Measurements from ENCODE around the gene ERRFI1. TPM values are rescaled to one million over a fixed set of nuclear protein-coding genes. Genes with fewer than 3 reads are reported as not detected.
"Not testable (repeated sequence)": the region's sequence is repeated elsewhere in the genome, so short reads cannot be mapped to it uniquely, and the experiment has no call there.

Gene ERRFI1
- total and polyA plus RNA-seq, 2 of the 8 experiments (the other 6 are each of a cell fraction or from before 2014, with no cell fraction given), result 23.4 to 46.1 TPM

DNA sequence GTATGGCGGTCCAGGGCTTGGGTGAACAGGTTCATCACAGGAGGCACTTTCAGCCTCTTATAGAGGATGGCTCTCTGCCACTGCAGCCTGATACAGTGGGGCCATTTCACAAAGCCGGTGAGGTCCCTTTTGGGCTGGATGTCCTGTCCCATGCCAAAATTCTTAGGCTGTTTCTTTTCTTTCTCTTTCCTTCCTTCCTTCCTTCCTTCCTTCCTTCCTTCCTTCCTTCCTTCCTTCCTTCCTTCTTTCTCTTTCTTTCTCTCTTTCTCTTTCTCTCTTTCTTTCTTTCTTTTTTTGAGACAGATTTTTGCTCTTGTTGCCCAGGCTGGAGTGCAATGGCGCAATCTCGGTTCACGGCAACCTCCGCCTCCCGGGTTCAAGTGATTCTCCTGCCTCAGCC, 31.7 kb upstream of the ERRFI1 start:
- not testable (repeated sequence) for H3K36me3 ChIP-seq (ENCODE audit: control insufficient read depth in 2 of 4, insufficient read depth in 4 of 4, low read length in 3 of 4); H2AK5ac ChIP-seq (ENCODE audit: low read depth, low read length); H4K20me1 ChIP-seq (replicated peaks in 1 of 2; ENCODE audit: control insufficient read depth in 1 of 2, insufficient read depth in 2 of 2, low read length in 2 of 2); H3K4me2 ChIP-seq (ENCODE audit: insufficient read depth in 1 of 2, low read depth in 2 of 2, low read length in 2 of 2); H2BK20ac ChIP-seq (ENCODE audit: low read length); DNase-seq (ENCODE audit: low read depth in 1 of 2, low spot score in 2 of 2); H2AFZ ChIP-seq (ENCODE audit: low read length); H3K4me1 ChIP-seq (replicated peaks in 1 of 4; ENCODE audit: control insufficient read depth in 3 of 4, insufficient read depth in 4 of 4, low read length in 3 of 4); H4K8ac ChIP-seq (ENCODE audit: extremely low read depth, insufficient read depth, low read length); H3K4me3 ChIP-seq (ENCODE audit: extremely low read depth in 1 of 4, insufficient read depth in 2 of 4, low read depth in 3 of 4, low read length in 4 of 4); H3K23me2 ChIP-seq (ENCODE audit: low read depth, low read length); H3K18ac ChIP-seq (ENCODE audit: extremely low read depth, low read length); H4K5ac ChIP-seq (ENCODE audit: insufficient read length, low read depth, low read length); H3K9ac ChIP-seq (replicated peaks in 1 of 4; ENCODE audit: extremely low read depth in 1 of 4, low read depth in 3 of 4, low read length in 3 of 4); H3K23ac ChIP-seq (ENCODE audit: insufficient read length); H3K79me1 ChIP-seq (ENCODE audit: low read depth, low read length); H3K56ac ChIP-seq (replicated peaks; ENCODE audit: insufficient read length, low read depth, low read length); H4K91ac ChIP-seq (replicated peaks; ENCODE audit: insufficient read length, low read length); H3K27ac ChIP-seq (ENCODE audit: low read depth, low read length); H3K9me3 ChIP-seq (ENCODE audit: insufficient read depth in 2 of 2, low read depth in 1 of 2, low read length in 1 of 2); FAIRE-seq; H2BK120ac ChIP-seq (replicated peaks; ENCODE audit: low read depth, low read length); H3K27me3 ChIP-seq (replicated peaks in 1 of 4; ENCODE audit: control insufficient read depth in 3 of 4, extremely low read depth in 1 of 4, insufficient read depth in 3 of 4, low read length in 3 of 4); H2BK5ac ChIP-seq (ENCODE audit: low read depth, low read length); H3K4ac ChIP-seq (replicated peaks; ENCODE audit: insufficient read length, low read depth, low read length); H3K79me2 ChIP-seq (ENCODE audit: control insufficient read depth in 1 of 2, insufficient read depth in 2 of 2, low read length in 2 of 2); H3K14ac ChIP-seq (ENCODE audit: insufficient read length)
- ChIA-PET CTCF (ENCODE audit: partially characterized antibody) (interaction anchor here (1.1 to 1.5 kb wide), 1 partner anchor 256 kb away, joined by 3 to 5 read pairs; no protein-coding TSS in a partner anchor), POLR2A (ENCODE audit: partially characterized antibody) (interaction anchor here (0.6 kb wide), 1 partner anchor 50 kb away, joined by 3 read pairs; no protein-coding TSS in a partner anchor)
- peak overlapping the region; percentile 50; the same call in 1 of the 2 replicates for H2BK12ac ChIP-seq (ENCODE audit: low read depth, low read length)
- WGBS, 2 experiments (ENCODE audit: extremely low coverage in 1 of 2, insufficient coverage in 1 of 2, insufficient read length in 1 of 2, insufficient replicate concordance in 2 of 2, low coverage in 1 of 2, low lambda C conversion rate in 2 of 2, missing lambda C conversion rate in 1 of 2), result 95% methylated on average over 7 of the region's 7 CpGs; no CpG with 5 or more reads in 1 of the 2 experiments
- peak overlapping the region; percentile 88; the same call in 1 of the 2 replicates for H2BK15ac ChIP-seq (ENCODE audit: low read length)

All from H1 (cell line).